SIG-M5 treated with dmso at 0.1 percent for 504 hours (cell line): ENCODE data around the gene RTN1.
"Not testable (repeated sequence)": the region's sequence is repeated elsewhere in the genome, so short reads cannot be mapped to it uniquely, and the experiment has no call there.

ENCODE experiments used
- DNase-seq: peaks from one replicate; lab custom pipeline; 2025; ENCODE audit not compliant: unreplicated experiment; lab: John Stamatoyannopoulos, UW

Gene RTN1

GRCh38 chr14:59707778-59708561, 162.6 kb downstream of the RTN1 start:
- DNase-seq: peak; percentile 23

GRCh38 chr14:59705866-59706265, 164.7 kb downstream of the RTN1 start:
- DNase-seq: no peak

GRCh38 chr14:59705245-59705644, 165.3 kb downstream of the RTN1 start:
- no peak for DNase-seq

GRCh38 chr14:59704054-59704645, 166.4 kb downstream of the RTN1 start:
- DNase-seq: no peak

- no peak for DNase-seq
Measured at GRCh38 chr14:59699442-59699841, 171.1 kb downstream of the RTN1 start.

- DNase-seq: no peak
Measured at GRCh38 chr14:59698793-59699192, 171.8 kb downstream of the RTN1 start.

DNA sequence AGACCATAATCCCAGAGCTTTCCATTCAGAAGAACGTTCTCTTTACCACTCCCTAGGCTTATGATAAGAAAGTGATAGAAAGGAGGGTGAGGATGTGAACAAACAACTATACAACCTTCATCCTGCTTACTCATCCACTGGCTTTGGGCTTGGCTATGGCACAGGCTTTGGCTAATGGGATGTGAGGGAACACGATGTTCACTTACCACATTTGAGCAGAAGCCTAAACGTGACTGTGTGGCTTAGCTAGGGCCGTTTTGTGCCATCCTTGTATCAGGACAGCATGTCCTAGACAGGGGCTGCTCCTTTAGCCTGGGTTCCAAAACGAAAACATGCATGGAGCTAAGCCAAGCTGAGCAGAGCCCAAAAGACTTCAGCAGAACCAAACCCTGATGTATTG, 175.4 kb downstream of the RTN1 start:
- no peak for DNase-seq

- DNase-seq: no peak
Measured at GRCh38 chr14:59691266-59691665, 179.3 kb downstream of the RTN1 start.

- DNase-seq: no peak
Measured at GRCh38 chr14:59690426-59690825, 180.2 kb downstream of the RTN1 start.

DNA sequence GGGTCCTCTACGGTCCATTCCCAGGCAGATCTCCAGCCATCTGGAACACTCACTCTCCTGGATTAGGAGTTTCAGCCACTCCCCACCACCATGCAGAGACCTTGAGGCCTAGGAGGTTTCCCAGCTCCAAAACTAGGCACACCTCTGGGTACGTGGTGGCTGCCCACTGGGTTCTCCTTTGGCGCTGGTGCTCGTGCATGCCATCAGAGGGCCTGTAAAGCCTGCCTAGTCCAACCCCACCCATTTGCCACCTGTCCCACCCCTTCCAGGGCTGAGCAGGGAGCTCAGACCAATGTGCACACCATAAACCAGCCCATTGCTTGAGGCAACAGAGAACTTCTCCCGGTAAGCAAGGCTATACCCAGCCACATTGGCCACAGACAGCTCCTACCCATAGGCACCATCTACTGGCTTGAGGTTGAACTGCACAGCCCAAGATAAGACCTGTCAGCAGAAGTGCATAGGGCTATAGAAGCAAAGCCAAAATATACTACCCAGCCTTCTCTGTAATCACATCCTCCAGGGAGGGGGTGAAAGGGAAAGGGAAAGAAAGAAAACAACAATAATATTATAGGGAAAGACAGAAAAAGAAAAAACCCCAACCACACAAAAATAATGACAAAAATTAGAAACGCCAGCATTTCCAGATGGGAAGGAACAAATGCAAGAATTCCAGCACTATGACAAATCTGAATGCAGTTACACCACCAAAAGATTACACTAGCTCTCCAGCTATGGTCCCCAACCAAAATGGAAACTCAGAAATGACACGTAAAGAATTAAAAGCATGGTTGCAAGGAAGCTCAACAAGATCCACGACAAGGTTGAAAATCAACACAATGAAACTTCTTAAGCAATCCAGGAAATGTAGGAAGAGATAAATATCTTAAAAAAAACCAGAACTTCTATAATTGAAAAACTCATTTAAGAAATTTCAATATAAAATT, 182.1 kb downstream of the RTN1 start:
- DNase-seq: peak; percentile 44

DNA sequence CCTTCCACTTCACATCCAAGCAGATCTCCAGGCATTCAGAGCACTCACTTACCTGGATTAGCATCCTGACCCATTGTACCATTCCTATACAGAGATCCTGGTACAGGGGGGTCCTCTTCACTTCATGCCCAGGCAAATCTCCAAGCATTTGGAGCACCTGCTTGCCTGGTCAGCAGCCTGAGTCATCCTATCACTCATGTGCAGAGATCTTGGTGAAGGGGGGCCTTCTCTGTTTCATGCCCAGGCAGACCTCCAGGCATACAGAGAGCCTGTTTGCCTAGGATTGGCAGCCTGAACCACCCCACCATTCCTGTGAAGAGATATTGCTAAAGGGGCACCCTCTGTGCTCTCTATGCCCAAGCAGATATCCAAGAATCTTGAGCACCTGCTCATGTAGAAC, 182.9 kb downstream of the RTN1 start:
- no peak for DNase-seq

DNA sequence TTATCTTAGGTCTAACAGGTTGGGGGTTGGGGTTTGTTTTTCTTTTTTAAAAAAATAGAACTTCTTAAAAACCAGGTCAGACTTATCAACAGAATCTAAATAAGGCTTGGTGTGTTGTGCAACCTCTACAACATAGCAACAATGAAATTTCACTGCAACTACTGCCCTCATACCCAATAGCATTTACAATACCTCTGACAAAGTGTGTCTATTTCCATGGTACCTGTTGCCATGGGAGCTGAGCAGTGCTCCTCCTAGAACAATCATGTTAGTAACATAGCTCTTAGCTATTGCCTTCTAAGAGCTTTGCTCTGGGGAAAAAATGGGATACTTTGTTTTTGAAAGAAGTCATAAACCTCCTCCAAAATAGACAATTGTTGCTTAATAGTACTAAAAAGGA, 190.7 kb downstream of the RTN1 start:
- DNase-seq: no peak

GRCh38 chr14:59678352-59678751, 192.2 kb downstream of the RTN1 start:
- DNase-seq: no peak

GRCh38 chr14:59677771-59678231, 192.8 kb downstream of the RTN1 start:
- no peak for DNase-seq

DNA sequence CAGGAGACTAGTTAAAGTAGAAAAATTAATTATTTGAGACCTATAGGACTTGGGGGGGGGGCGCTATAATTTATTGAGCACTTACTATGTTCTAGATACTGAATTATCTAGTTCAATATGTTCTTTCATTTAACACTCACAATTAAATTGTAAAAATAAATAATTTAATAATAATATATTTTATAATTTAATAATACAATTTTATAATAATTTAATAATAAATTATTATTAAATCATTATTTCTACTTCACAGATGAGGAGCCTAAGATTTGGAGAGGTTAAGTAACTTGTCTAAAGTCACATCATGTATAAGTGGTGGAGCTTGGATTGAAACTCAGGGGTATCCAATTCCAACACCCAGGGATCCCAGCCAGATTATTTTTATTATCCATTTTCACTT, 195.2 kb downstream of the RTN1 start:
- DNase-seq: no peak

- no peak for DNase-seq
Measured at GRCh38 chr14:59664741-59665140, 205.8 kb downstream of the RTN1 start.

GRCh38 chr14:59657769-59658168, 212.8 kb downstream of the RTN1 start:
- DNase-seq: no peak

DNA sequence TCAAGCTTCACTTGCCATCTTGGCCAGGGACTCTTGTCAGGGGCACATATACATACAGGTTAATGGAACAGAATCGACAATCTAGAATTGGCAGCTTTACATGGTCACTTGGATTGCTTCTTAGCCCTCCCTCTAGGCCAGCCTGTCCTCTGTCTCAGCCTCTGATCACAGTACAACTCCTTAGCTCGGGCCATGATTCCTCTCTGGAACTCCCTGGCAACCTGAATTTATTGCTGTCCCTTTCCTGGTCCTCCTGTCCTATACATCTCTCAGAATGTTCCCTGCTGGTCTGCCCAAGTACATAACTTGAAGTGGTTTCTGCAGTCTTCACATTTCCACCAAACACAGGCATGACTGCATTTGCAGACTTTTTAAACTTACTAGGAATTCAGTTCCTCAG, 214.1 kb downstream of the RTN1 start:
- no peak for DNase-seq

GRCh38 chr14:59654131-59654530, 216.4 kb downstream of the RTN1 start:
- DNase-seq: not testable (repeated sequence)

DNA sequence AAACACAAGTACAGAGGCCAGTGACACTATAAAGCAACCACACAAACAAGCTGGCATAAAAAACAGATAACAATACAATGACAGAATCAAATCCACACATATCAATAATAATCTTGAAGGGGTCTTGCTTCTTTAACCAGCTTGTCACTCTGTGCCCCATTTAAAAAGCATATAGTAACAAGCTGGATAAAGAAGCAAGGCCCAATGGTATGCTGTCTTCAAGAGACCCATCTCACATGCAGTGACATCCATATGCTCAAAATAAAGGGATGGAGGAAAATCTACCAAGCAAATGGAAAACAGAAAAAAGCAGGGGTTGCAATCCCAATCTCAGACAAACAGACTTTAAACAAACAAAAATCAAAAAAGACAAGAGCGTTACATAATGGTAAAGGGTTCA, 223.7 kb downstream of the RTN1 start:
- DNase-seq: not testable (repeated sequence)

GRCh38 chr14:59638885-59639284, 231.7 kb downstream of the RTN1 start:
- DNase-seq: no peak

DNA sequence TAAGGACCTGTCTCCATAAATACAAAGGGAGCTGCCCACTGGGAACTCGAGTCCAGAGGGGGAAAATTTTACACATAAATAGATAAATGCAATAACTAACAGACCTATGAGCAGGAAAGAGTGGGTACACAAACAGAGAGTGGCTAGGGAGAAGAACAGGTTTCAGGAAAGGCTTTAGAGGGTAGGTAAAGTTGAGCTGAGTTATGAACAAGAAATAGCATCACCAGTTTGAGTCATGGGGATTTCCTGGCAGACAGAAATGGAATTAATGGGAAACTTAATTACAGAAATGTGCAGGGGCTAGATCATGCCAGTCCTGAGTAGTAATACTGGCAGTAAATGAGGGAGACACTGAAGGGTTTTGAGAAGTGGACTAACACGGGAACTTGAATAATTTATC, 236.0 kb downstream of the RTN1 start:
- no peak for DNase-seq
